Omental fat pad (tissue), 4 donors: Measurements from ENCODE around the gene ASCL1. TPM values are rescaled to one million over a fixed set of nuclear protein-coding genes. Genes with fewer than 3 reads are reported as not detected.

Experiments used
- ATAC-seq: fragments of 150-250 bp; one replicate; pipeline ENCODE4 v1.9.1; 2016; ENCODE audit warnings: mild to moderate bottlenecking, moderate library complexity; ENCODE audit not compliant: low FRiP score
- DNase-seq: peaks from one replicate; pipeline ENCODE4 v3.0.0-alpha.2; 2019; ENCODE audit warnings: low spot score
- total RNA-seq, 4 donors: library from RNA; depleted of rRNA; stranded (reverse); fragments of >200 nt; gene quantifications; one replicate each; pipeline ENCODE4 v1.1.0, GENCODE V29; 2016
- TF ChIP-seq, protein P1 (sequence below), 3 donors: fragments of 450-650 bp; IDR thresholded peaks; one replicate each; pipeline ENCODE4 v1.5.1; 2016 to 2017; ENCODE audit warnings: antibody characterized with exemption in 3 of 3, mild to moderate bottlenecking in 3 of 3, moderate library complexity in 2 of 3

Gene ASCL1
- total RNA-seq, 4 donors from 2014 or later = 1.4 TPM; not detected in 3

DNA sequence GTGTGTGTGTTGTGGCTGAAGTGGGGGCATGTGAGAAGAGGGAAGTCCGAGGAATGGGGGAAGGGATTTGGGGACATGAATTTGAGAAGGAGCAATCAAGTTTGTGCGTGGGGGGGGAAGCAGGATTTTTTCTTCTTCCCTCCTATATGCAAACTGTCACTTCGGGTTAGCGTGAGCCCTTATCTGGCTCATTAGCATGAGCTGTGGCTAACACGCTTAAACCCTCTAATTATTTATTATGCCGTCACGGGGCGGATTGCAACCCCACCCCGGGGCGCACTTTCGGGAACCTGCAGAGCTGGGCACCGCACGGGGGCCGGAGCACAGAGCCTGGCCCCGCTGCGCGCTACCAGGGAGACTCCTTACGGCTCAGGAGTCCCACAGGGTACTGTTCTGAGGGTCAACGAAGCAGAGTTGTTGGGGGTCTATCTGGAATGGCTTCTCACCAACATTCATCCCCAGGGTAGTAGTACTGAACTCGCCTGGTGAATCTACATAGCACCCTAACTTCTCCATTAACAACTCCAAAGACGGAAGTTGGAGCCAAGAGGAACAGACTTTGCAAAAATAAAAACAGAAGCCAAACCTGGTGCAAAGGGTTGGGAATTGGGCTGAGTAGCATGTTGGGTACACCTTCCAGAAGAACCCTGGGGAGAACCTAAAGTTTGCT is 6.4 kb upstream of the ASCL1 start:
- ATAC-seq (no peak), DNase-seq (no peak)
- TF ChIP-seq, protein P1, sequence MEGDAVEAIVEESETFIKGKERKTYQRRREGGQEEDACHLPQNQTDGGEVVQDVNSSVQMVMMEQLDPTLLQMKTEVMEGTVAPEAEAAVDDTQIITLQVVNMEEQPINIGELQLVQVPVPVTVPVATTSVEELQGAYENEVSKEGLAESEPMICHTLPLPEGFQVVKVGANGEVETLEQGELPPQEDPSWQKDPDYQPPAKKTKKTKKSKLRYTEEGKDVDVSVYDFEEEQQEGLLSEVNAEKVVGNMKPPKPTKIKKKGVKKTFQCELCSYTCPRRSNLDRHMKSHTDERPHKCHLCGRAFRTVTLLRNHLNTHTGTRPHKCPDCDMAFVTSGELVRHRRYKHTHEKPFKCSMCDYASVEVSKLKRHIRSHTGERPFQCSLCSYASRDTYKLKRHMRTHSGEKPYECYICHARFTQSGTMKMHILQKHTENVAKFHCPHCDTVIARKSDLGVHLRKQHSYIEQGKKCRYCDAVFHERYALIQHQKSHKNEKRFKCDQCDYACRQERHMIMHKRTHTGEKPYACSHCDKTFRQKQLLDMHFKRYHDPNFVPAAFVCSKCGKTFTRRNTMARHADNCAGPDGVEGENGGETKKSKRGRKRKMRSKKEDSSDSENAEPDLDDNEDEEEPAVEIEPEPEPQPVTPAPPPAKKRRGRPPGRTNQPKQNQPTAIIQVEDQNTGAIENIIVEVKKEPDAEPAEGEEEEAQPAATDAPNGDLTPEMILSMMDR (IDR thresholded peaks at IDR 0.05) = no peak

DNA sequence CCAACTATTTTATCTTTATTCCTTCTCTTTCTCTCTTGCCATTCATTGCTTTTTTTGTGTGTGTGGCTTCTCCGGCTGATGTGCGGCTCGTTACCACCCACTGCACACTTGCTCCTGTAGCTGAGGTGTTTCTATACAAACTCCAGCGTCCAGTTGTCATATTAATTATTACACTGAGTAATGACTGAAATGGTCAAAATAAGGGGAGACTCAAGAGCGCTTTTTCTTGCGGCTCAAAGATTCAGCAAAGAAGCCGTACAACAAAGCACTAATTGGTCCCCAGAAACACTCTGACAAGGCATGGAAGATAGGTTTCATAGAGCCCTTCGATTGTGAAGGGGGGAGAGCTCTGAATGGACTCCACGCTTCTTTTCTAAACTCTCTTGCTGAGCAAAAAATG is 5.6 kb upstream of the ASCL1 start:
- TF ChIP-seq, protein P1 (IDR thresholded peaks at IDR 0.05) = no peak
- DNase-seq (no peak), ATAC-seq (no peak)

DNA sequence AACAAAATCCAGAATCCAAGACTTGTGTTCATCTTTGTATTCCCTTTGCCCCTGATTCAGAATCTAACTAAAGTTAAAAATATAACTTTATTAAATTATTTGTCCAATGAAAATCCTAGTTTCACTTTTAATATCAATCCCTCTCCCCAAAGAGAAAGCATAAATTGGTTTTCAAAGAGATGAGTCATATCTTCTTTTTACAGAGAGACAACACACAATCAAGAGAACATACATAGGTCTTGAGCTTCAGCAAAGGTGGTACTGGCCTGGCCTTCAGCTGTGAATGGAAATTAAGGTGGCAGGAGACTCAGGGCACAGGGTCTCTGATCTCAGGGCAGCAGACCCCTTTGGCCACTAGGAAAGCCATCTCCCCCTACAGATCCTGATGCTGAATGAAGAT is 4.3 kb upstream of the ASCL1 start:
- ATAC-seq = no peak
- DNase-seq = no peak
- TF ChIP-seq, protein P1 (IDR thresholded peaks at IDR 0.05) = no peak

DNA sequence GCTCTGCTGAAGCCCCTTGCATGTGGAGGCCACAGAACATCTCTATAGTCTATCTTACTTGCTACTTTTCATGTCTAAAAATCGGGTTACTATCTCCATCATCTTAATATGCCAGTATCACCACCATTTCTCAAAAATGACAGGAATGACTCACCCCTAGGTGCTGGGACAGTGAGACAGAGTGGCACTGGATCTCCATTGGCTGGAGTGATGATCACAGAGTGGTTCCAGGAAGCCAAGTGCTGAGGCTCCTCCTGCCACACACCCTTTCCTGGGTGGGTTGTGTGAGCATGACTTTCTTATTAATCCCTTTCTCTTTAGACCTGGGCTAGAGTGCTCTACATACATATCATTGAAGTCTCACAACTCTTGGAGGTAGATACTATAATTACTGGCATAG is 3.3 kb upstream of the ASCL1 start:
- ATAC-seq (no peak), DNase-seq (no peak)
- TF ChIP-seq, protein P1 (IDR thresholded peaks at IDR 0.05) = no peak

- ATAC-seq = no peak
- TF ChIP-seq, protein P1 (IDR thresholded peaks at IDR 0.05) = no peak
- DNase-seq = no peak
Observed at GRCh38 chr12:102955926-102956737, 1.3 kb upstream of the ASCL1 start.

DNA sequence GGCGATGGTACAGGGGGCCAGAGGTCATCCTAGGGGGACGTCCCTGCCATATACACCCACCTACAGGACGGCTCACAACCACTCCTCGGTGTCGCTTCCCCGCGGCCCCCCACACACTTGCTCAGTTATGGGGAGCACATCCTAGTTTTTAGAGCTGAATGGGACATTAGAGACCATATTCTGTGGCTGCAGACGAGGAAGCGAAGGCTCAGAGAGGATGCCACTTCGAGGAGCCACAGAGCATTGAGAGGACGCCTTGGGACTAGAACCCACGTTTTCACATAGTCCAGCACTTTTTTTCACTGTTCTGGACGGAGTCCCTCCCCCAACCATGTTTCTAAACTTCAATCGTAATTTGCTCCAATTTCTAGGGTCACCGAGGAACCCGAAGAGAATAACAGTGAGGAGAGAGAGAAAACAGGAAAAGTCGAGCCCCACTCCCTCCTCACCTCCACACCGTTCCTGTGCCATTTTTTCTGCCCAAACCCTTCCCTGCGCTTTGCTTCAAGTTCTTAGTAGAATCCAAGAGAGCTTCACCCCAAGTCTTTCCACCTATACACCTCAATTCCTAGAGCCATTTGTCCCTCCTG is 641 bp upstream of the ASCL1 start:
- DNase-seq = no peak
- TF ChIP-seq, protein P1 (IDR thresholded peaks at IDR 0.05) = no peak
- no peak for ATAC-seq
